Mucosa of descending colon (tissue), 3 donors: ENCODE measurements around the gene PTPRCAP. TPM values are rescaled to one million over a fixed set of nuclear protein-coding genes. Genes with fewer than 3 reads are reported as not detected.

Experiments
- ATAC-seq: fragments of 200-7000 bp; cut with Tn5 transposase; one replicate; pipeline ENCODE4 v1.9.1; 2020; ENCODE audit warnings: mild to moderate bottlenecking, moderate library complexity
- DNase-seq, 3 donors: peaks; one replicate each; pipeline ENCODE4 v3.0.0-alpha.2; 2020
- H3K36me3 ChIP-seq: fragments of 200-600 bp; one replicate; pipeline ENCODE4 v1.8.0; 2021; ENCODE audit warnings: low read depth, mild to moderate bottlenecking
- H3K4me1 ChIP-seq: fragments of 200-600 bp; one replicate; pipeline ENCODE4 v1.8.0; 2021; ENCODE audit warnings: low read depth, mild to moderate bottlenecking
- H3K4me3 ChIP-seq: fragments of 200-600 bp; one replicate; pipeline ENCODE4 v1.8.0; 2021; ENCODE audit warnings: mild to moderate bottlenecking
- H3K9me3 ChIP-seq: fragments of 200-600 bp; one replicate; pipeline ENCODE4 v1.8.0; 2021; ENCODE audit warnings: mild to moderate bottlenecking
- CTCF ChIP-seq: fragments of 200-600 bp; IDR thresholded peaks from one replicate; pipeline ENCODE4 v1.8.0; 2022; ENCODE audit warnings: antibody characterized with exemption, mild to moderate bottlenecking
- intact Hi-C, 2 donors: fragments of 100-400 bp; cut with DNase I in 1 of 2; cut with micrococcal nuclease in 1 of 2; formaldehyde crosslinking; loops; one replicate each; pipeline versions ENCODE4 v1.11.0 to v1.11.1; 2022; cut with DNase I, micrococcal nuclease
- total RNA-seq, 3 donors: library from RNA; stranded (reverse); fragmentation: NEBNext Ultra II Directional in 2 of 3; extraction: Animal tissue kit (Norgen Biotek cat#: 25700) in 2 of 3; gene quantifications; one replicate each; pipeline versions ENCODE4 v1.2.1 to v1.2.4, GENCODE V29; 2021 to 2023
- donor health status: DM: no; HTN: no; CAD: no; lungs with moderate emphysema.
- donor health status: DM: no; HTN: no; CAD: no.
- donor health status: DM: no; HTN: yes; CAD: no.

Gene PTPRCAP
- total RNA-seq, 3 donors from 2014 or later, result 7.2 to 13.6 (median 10.0) TPM

DNA sequence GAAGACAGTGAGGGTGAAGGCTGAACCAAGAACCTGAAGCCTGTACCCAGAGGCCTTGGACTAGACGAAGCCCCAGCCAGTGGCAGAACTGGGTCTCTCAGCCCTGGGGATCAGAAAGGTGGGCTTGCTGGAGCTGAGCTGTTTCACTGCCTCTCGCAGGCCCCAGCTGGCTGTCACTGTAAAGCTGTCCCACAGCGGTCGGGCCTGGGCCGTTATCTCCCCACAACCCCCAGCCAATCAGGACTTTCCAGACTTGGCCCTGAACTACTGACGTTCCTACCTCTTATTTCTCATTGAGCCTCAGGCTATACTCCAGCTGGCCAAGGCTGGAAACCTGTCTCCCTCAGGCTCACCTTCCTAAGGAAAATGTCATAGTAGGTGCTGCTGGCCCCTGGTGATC, 39.9 kb downstream of the PTPRCAP start:
- Histone ChIP-seq H3K36me3 (peaks cover 8% of the 10 kb centered on the region), H3K4me3 (no peak overlapping the region), H3K9me3 (no peaks in the 10 kb centered on the region), H3K4me1 (peaks cover 35% of the 10 kb centered on the region)
- DNase-seq (no peak), ATAC-seq (no peak)
- TF ChIP-seq CTCF, result no peak
- intact Hi-C loops, result no loop called here

DNA sequence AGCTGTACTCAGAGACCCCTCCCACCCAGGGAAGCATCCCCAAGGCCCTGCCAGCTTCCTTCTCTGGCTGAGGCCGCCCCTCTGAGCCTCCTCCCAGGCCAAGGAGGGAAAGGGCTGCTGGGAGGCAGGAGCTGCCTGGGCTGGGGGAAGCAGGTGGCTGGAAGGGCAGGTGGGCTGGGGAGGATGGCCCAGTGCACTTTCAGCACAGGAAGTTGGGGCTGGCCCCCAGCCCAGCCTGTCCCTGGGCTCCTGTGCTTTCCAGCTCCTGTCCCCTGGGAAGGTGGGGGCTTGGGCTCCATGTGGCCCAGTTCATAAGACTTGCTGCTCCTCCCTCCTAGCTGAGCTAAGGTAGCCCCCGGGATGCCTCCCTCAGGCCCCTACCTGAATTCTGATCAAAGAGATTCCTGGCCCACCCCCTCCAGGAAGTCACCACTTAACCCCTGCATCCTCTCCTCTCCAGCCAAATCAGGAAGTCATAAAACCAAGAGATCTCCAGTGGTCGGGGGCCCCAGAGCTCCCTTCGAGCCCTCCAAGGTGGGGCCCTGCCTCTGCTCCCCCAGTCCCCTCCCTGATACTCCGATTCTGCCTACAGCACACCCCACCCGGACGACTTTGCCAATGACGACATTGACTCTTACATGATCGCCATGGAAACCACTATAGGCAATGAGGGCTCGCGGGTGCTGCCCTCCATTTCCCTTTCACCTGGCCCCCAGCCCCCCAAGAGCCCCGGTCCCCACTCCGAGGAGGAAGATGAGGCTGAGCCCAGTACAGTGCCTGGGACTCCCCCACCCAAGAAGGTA, 40.7 kb downstream of the PTPRCAP start:
- DNase-seq, result no peak
- H3K9me3 ChIP-seq, result no peaks in the 10 kb centered on the region
- no peak for TF ChIP-seq CTCF
- H3K4me1 ChIP-seq, result peaks cover 34% of the 10 kb centered on the region
- ATAC-seq, result no peak
- intact Hi-C loops, result no loop called here
- H3K4me3 ChIP-seq, result no peak overlapping the region
- peaks cover 8% of the 10 kb centered on the region for H3K36me3 ChIP-seq

DNA sequence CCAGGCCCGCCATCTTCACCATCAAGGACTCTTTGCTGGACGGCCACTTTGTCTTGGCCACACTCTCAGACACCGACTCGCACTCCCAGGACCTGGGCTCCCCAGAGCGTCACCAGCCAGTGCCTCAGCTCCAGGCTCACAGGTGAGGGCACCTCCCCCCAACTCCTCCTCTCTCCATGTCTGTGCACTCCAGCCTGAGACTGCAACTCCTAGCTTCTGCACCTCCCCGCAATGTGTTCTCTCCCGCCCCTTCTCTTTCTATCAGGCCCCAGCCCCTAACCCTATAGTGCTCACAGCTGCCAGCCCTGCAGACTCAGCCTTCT, 41.3 kb downstream of the PTPRCAP start:
- intact Hi-C loops, result no loop called here
- Histone ChIP-seq H3K9me3 (no peaks in the 10 kb centered on the region), H3K36me3 (peaks cover 8% of the 10 kb centered on the region), H3K4me1 (peaks cover 34% of the 10 kb centered on the region), H3K4me3 (no peak overlapping the region)
- no peak for ATAC-seq
- DNase-seq, result no peak
- no peak for TF ChIP-seq CTCF

- H3K4me1 ChIP-seq, result peaks cover 35% of the 10 kb centered on the region
- peaks cover 8% of the 10 kb centered on the region for H3K36me3 ChIP-seq
- peak in 1 of 3 donors; percentile 55 for DNase-seq
- intact Hi-C loops, result no loop called here
- TF ChIP-seq CTCF, result no peak
- no peak for ATAC-seq
- H3K9me3 ChIP-seq, result no peaks in the 10 kb centered on the region
- no peak overlapping the region for H3K4me3 ChIP-seq
These were observed 41.8 kb downstream of the PTPRCAP start for GRCh38 chr11:67395555-67396258.

- intact Hi-C loops, result no loop called here
- Histone ChIP-seq H3K4me1 (peaks cover 31% of the 10 kb centered on the region), H3K9me3 (no peaks in the 10 kb centered on the region), H3K36me3 (peaks cover 8% of the 10 kb centered on the region), H3K4me3 (no peak overlapping the region)
- TF ChIP-seq CTCF, result no peak
- ATAC-seq (no peak), DNase-seq (no peak)
These were observed 43.5 kb downstream of the PTPRCAP start for GRCh38 chr11:67393990-67394389.
